ENCODE results near the gene CTNNA2. TPM values are rescaled to one million over a fixed set of nuclear protein-coding genes. Genes with fewer than 3 reads are reported as not detected.

CTNNA2 gene
- total and polyA plus RNA-seq, 2 of the 8 experiments (the other 6 are each of a cell fraction or from before 2014, with no cell fraction given): 3.9 to 9.0 TPM

GRCh38 chr2:80473796-80474195 is 960.9 kb downstream of the CTNNA2 start (continued):
- TF ChIP-seq ZNF274 (IDR thresholded peaks at IDR 0.05; ENCODE audit: borderline replicate concordance, extremely low read depth, low read length): no peak

Measured in H1 (cell line).